GM19468 (cell line): ENCODE data around the gene CACNA1D.

Source experiments
- ATAC-seq: cut with Tn5 transposase; IDR thresholded peaks from one replicate; pipeline ENCODE4 v1.9.1; 2021; ENCODE audit warnings: mild to moderate bottlenecking, moderate library complexity, moderate number of reproducible peaks; ENCODE audit not compliant: unreplicated experiment; ENCODE audit errors: extremely low read depth

CACNA1D gene

GRCh38 chr3:53493595-53493962, 832 bp upstream of the CACNA1D start:
- ATAC-seq, result no peak

DNA sequence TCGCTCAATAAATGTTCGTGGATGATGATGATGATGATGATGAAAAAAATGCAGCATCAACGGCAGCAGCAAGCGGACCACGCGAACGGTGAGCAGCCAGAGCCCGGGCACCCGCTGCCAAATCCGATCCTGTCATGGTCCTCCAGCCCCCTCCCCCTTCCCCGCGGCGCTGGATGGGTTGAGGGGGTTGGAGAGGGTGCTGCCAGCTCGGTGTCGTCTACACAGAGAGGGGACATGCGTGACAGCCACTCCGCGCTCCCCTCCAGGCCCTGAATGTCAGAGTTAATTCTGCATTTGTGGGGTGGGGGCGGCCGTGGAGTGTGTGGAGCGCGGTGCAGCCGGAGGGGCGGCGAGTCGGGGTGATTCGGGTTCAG, 722 bp downstream of the CACNA1D start:
- no peak for ATAC-seq

DNA sequence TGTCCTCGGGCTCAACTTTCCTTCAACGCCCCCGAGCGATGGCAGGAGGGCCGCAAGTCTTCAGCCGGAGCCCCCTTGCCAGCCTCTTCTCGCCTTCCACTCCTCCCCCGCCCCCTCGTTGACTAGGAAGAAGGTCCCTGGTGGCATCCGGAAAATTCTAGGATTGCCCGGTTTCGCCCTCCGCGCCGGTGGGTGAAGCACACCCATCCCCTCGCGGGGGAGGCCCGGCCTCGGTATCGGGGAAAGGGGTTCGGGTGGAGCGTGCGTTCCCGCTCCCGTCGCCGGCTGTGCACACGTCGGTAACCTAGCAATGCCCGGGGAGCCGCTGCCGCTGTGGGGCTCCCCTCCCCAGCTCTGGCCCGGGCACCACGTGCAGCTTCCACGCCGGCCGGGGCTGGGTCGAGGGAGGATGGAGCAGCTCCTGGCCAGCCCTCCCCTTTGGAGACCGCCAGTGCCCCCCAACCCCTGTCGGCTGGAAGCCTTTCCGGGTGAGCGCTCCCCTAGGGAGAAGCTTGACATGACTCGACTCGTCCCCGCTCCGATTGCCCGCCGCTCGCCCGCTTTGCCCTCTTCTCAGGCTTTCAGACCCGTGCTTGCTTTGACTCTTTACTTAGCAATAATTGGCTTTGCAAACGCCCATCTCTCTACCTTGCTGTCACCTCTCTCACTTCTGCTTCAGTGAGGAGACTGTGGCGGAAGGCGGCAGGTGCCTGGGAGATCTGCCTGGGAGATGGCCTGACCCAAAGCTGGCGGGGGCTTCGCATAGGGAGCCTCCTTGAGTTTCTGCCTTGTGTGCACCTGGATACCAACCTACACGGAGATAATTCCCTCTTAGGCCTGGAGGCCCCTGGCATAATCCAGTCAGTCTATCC, 1.3 kb downstream of the CACNA1D start:
- ATAC-seq, result no peak

DNA sequence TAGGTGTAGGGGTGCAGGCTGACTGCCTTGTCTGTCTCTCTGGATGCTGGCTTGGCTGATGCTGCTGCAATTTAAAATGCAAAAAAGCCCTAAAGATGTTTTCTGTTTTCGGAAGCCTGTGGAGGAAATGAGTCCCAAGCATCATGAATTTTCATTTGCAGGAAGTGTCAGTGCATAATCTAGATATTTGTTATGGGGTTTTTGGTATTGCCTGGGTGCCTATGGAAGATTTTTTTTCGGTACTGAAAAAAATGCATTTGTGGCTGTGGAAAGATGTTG, 1.9 kb downstream of the CACNA1D start:
- ATAC-seq, result no peak

GRCh38 chr3:53496984-53497383, 2.6 kb downstream of the CACNA1D start:
- no peak for ATAC-seq

GRCh38 chr3:53498806-53499641, 4.6 kb downstream of the CACNA1D start:
- no peak for ATAC-seq

GRCh38 chr3:53500165-53500777, 5.9 kb downstream of the CACNA1D start:
- ATAC-seq, result no peak

DNA sequence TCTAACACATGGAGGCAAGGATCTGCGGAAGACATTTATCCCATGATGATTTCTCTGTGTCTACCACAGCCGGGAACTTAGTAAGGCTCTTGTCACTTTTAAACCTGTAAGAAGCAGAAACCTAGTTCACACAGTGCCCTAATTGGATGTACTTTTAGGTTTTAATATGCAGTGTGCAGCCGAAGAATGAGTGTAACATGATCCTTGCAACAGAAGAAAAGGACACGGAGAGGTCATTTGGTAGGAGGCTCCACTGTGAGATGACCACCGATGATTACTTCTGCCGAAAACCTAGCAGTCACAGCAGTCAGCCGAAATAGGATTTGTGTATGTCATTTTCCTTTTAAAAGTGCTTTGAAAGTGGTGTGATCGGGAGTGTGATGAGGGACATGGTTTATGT, 6.8 kb downstream of the CACNA1D start:
- no peak for ATAC-seq

GRCh38 chr3:53502737-53503136, 8.3 kb downstream of the CACNA1D start:
- no peak for ATAC-seq

- ATAC-seq, result no peak
Observed at GRCh38 chr3:53503195-53503594, 8.8 kb downstream of the CACNA1D start.

GRCh38 chr3:53506110-53506762, 11.8 kb downstream of the CACNA1D start:
- ATAC-seq, result no peak

DNA sequence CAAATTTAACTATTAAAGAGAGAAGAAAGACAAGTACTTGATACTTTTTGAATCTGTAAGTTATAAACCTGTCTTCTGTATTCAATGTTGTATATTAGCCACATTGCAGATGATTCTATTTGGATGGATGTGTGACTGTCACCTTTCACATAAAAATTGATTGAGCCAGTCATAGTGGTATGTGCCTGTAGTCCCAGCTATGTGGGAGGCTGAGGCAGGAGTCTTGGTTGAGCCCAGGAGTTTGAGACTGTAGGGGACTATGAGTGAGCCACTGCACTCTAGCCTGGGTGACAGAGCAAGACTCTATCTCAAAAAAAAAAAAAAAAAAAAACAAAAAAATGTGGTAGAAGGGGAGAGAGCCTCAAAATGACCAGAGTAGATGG, 12.3 kb downstream of the CACNA1D start:
- ATAC-seq, result no peak

DNA sequence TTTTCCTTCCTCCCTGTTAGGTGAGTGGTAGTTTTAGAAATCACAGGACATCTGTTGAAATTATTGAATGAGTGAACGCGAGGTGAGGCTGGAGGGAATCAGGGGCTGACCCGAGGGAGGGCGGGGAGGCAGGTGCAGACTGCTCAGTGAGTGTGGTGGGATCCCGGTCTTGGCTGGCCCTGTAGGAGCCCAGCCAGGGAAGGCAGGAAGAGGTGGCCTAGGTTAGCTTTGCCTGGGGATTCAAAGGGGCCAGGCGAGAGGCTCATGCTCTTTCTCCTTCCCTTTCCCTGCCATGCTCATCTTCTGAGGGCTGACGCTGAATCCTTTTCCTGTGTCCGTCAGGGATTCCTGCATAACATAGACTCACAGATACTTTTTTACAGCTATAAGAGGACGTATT, 15.1 kb downstream of the CACNA1D start:
- no peak for ATAC-seq

DNA sequence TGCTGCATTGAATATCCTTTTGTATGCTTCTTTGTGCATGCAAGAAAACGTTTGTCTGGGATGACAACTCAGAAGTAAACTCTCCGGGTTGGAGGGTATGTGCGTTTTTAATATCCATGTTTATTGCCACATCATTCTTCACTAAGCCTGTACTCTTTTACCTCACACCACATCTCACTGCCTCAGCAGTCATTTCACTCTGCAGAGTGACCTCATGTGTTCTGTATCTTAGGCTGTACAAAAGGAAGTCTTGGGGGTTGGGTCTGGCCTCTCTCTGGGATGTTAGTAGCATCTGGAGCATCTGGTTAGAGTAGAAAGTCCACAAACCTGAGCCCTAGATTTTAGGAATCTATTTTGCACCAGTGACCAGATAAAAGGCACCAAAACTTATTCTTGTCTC, 16.1 kb downstream of the CACNA1D start:
- ATAC-seq, result no peak

GRCh38 chr3:53511246-53511645, 16.8 kb downstream of the CACNA1D start:
- no peak for ATAC-seq

DNA sequence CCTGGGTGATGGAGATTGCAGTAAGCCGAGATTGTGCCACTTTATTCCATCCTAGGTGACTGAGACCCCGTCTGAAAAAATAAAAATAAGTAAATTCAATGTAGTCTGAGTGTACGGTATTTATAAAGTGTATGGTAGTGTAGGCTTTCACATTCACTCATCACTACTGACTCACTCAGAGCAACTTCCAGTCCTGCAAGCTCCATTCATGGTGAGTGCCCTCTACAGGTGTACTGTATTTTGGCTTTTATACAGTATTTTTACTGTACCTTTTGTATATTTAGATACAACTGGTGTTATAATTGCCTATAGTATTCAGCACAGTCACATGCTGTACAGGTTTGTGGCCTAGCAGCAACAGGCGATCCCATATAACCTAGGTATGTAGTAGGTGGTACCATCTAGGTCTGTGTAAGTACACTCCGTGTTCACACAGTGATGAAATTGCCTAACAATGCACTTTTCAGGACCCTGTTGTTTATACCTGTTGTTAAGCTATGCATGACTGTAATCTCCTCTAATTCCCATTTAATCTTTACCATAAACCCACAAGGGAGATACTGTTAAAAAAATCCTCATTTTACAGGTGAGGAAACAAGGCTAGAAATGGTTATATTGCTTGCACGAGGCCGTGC, 19.3 kb downstream of the CACNA1D start:
- ATAC-seq, result no peak

- ATAC-seq, result no peak
Observed at GRCh38 chr3:53516339-53516738, 21.9 kb downstream of the CACNA1D start.

- no peak for ATAC-seq
Observed at GRCh38 chr3:53518495-53518981, 24.1 kb downstream of the CACNA1D start.

DNA sequence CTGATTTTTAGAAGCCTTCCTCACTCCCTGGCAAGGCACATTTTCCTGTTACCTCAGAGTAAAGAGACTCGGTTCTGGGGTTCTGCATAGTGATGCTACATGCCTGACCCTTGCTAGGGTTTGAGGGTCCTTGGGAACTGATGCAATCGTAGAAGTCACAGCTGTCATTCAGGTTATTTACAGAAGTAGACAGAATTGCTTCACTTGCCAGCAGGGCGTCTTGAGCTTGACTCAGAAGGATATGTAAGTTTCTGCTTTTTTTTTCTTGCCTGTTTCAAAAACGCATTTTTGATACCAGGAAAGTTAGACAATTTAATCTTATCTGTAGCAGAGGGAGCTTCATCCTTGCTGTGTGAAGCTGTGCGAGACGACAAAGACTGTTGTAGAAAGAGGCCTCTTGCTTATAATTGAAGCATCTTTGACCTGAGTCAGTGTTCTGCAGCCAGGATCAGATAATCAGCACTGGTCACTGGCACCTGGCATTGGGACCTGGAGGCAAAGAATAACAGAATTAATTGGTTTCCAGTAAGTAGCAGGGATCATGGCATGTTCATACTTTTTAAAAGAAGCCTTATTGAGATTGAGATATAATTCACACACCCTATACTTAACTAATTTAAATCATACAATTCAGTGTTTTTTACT, 24.8 kb downstream of the CACNA1D start:
- no peak for ATAC-seq

- ATAC-seq, result no peak
Observed at GRCh38 chr3:53523346-53523745, 28.9 kb downstream of the CACNA1D start.
